SK-N-SH treated with all-trans-retinoic acid at 6 μM for 48 hours (cell line): ENCODE results near the gene RNASE8.

Experiments used
- ATAC-seq: fragments of 200-7000 bp; cut with Tn5 transposase; 3 replicates; pipeline ENCODE4 v1.9.1; 2020; ENCODE audit warnings: mild to moderate bottlenecking, moderate library complexity
- ARNTL ChIP-seq: fragments of 450-650 bp; formaldehyde crosslinking; IDR thresholded peaks from 2 replicates; pipeline ENCODE4 v1.5.0; 2020; ENCODE audit warnings: low read depth, mild to moderate bottlenecking, moderate library complexity, borderline replicate concordance
- BACH2 ChIP-seq: fragments of 250-450 bp; sonication (Bioruptor Pico); IDR thresholded peaks from 2 replicates; pipeline ENCODE4 v1.9.0; 2021; ENCODE audit warnings: mild to moderate bottlenecking, borderline replicate concordance
- CREB5 ChIP-seq: fragments of 250-450 bp; sonication (Bioruptor Pico); IDR thresholded peaks from 2 replicates; pipeline ENCODE4 v1.5.1; 2020; ENCODE audit warnings: low read depth, mild to moderate bottlenecking, moderate library complexity
- CSDC2 ChIP-seq: fragments of 250-450 bp; sonication (Bioruptor Pico); IDR thresholded peaks from 2 replicates; pipeline ENCODE4 v1.5.0; 2020; ENCODE audit warnings: mild to moderate bottlenecking, moderate library complexity
- CSRNP3 ChIP-seq: fragments of 250-450 bp; sonication (Bioruptor Pico); IDR thresholded peaks from 2 replicates; pipeline ENCODE4 v1.5.1; 2021; ENCODE audit warnings: mild to moderate bottlenecking, moderate library complexity
- ESRRG ChIP-seq: fragments of 250-450 bp; sonication (Bioruptor Pico); IDR thresholded peaks from 2 replicates; pipeline ENCODE4 v1.6.1; 2021; ENCODE audit warnings: mild to moderate bottlenecking
- GLIS3 ChIP-seq: fragments of 250-450 bp; sonication (Bioruptor Pico); IDR thresholded peaks from 2 replicates; pipeline ENCODE4 v1.5.0; 2020; ENCODE audit warnings: mild to moderate bottlenecking, moderate library complexity
- ISL1 ChIP-seq: fragments of 250-450 bp; sonication (Bioruptor Pico); IDR thresholded peaks from 2 replicates; pipeline ENCODE4 v2.1.2; 2022; ENCODE audit warnings: mild to moderate bottlenecking, moderate library complexity
- OSR1 ChIP-seq: fragments of 250-450 bp; sonication (Bioruptor Pico); IDR thresholded peaks from 2 replicates; pipeline ENCODE4 v1.8.0; 2022; ENCODE audit warnings: moderate library complexity, mild to moderate bottlenecking, inconsistent platforms
- PATZ1 ChIP-seq: fragments of 250-450 bp; sonication (Bioruptor Pico); IDR thresholded peaks from 2 replicates; pipeline ENCODE4 v1.8.0; 2020; ENCODE audit warnings: mild to moderate bottlenecking, moderate library complexity, borderline replicate concordance
- POU6F1 ChIP-seq: fragments of 250-450 bp; sonication (Bioruptor Pico); IDR thresholded peaks from 2 replicates; pipeline ENCODE4 v1.8.0; 2021; ENCODE audit warnings: low read depth, mild to moderate bottlenecking, moderate library complexity, borderline replicate concordance
- PPARA ChIP-seq: fragments of 250-450 bp; sonication (Bioruptor Pico); IDR thresholded peaks from 2 replicates; pipeline ENCODE4 v1.5.0; 2020; ENCODE audit warnings: mild to moderate bottlenecking, borderline replicate concordance
- RARB ChIP-seq: fragments of 250-450 bp; sonication (Bioruptor Pico); IDR thresholded peaks from 2 replicates; pipeline ENCODE4 v1.8.0; 2021; ENCODE audit warnings: mild to moderate bottlenecking, moderate library complexity
- SNAI2 ChIP-seq: fragments of 250-450 bp; sonication (Bioruptor Pico); IDR thresholded peaks from 2 replicates; pipeline ENCODE4 v1.5.0; 2020; ENCODE audit warnings: mild to moderate bottlenecking, moderate library complexity
- TCF4 ChIP-seq: fragments of 250-450 bp; sonication (Bioruptor Pico); IDR thresholded peaks from 2 replicates; pipeline ENCODE4 v1.8.0; 2021; ENCODE audit warnings: mild to moderate bottlenecking, moderate library complexity, borderline replicate concordance
- TOX ChIP-seq: fragments of 250-450 bp; sonication (Bioruptor Pico); IDR thresholded peaks from 2 replicates; pipeline ENCODE4 v1.8.0; 2021; ENCODE audit warnings: mild to moderate bottlenecking, moderate library complexity, borderline replicate concordance
- TSHZ2 ChIP-seq: fragments of 250-450 bp; sonication (Bioruptor Pico); IDR thresholded peaks from 2 replicates; pipeline ENCODE4 v1.5.0; 2020; ENCODE audit warnings: mild to moderate bottlenecking, moderate library complexity
- ZC3H10 ChIP-seq: fragments of 250-450 bp; sonication (Bioruptor Pico); IDR thresholded peaks from 2 replicates; pipeline ENCODE4 v1.5.1; 2021; ENCODE audit warnings: mild to moderate bottlenecking, moderate library complexity
- ZNF565 ChIP-seq: fragments of 450-650 bp; formaldehyde crosslinking; conservative IDR thresholded peaks from 2 replicates; pipeline ENCODE4 v1.5.0; 2020; ENCODE audit warnings: low read depth, mild to moderate bottlenecking, moderate library complexity
- ZNF70 ChIP-seq: fragments of 450-650 bp; formaldehyde crosslinking; IDR thresholded peaks from 2 replicates; pipeline ENCODE4 v1.5.0; 2020; ENCODE audit warnings: mild to moderate bottlenecking, moderate library complexity
- ZNF8 ChIP-seq: fragments of 450-650 bp; formaldehyde crosslinking; IDR thresholded peaks from 2 replicates; pipeline ENCODE4 v1.5.0; 2020; ENCODE audit warnings: mild to moderate bottlenecking, moderate library complexity

The RNASE8 gene

GRCh38 chr14:21050597-21050996 is 7.0 kb upstream of the RNASE8 start:
- ATAC-seq: no peak

GRCh38 chr14:21053184-21054122 is 4.2 kb upstream of the RNASE8 start:
- no peak for ATAC-seq
- no peak for TF ChIP-seq ZNF8 (CRISPR knock-in tag)
- TF ChIP-seq TCF4 (CRISPR knock-in tag): no peak
- no peak for TF ChIP-seq CSRNP3 (CRISPR knock-in tag)
- TF ChIP-seq TOX (CRISPR knock-in tag): no peak
- TF ChIP-seq GLIS3 (CRISPR knock-in tag): no peak
- TF ChIP-seq ISL1 (CRISPR knock-in tag): no peak
- TF ChIP-seq PPARA (CRISPR knock-in tag): no peak
- TF ChIP-seq ZC3H10 (CRISPR knock-in tag): no peak

More at GRCh38 chr14:21050597-21050996, 7.0 kb upstream of the RNASE8 start:
- TF ChIP-seq CSDC2 (CRISPR knock-in tag): no peak
- TF ChIP-seq OSR1: no peak
- TF ChIP-seq ESRRG: no peak
- TF ChIP-seq ZNF8 (CRISPR knock-in tag): no peak
- no peak for TF ChIP-seq SNAI2 (CRISPR knock-in tag)
- no peak for TF ChIP-seq TOX (CRISPR knock-in tag)
- TF ChIP-seq PATZ1 (CRISPR knock-in tag): no peak
- TF ChIP-seq ARNTL (CRISPR knock-in tag): no peak
- no peak for TF ChIP-seq TSHZ2 (CRISPR knock-in tag)
- no peak for TF ChIP-seq ZC3H10 (CRISPR knock-in tag)
- TF ChIP-seq ZNF70 (CRISPR knock-in tag): no peak
- TF ChIP-seq PPARA (CRISPR knock-in tag): no peak
- TF ChIP-seq POU6F1: no peak
- TF ChIP-seq ZNF565 (CRISPR knock-in tag): no peak
- no peak for TF ChIP-seq RARB (CRISPR knock-in tag)
- no peak for TF ChIP-seq BACH2
- no peak for TF ChIP-seq TCF4 (CRISPR knock-in tag)
- TF ChIP-seq CREB5 (CRISPR knock-in tag): no peak
